Muscle of arm (tissue), 12 donors: ENCODE measurements around the gene PIEZO2. TPM values are rescaled to one million over a fixed set of nuclear protein-coding genes. Genes with fewer than 3 reads are reported as not detected.

ENCODE experiments used
- DNase-seq: peaks from one replicate; pipeline ENCODE4 v3.0.0-alpha.2; 2013
- polyA plus RNA-seq, 12 donors: library from polyadenylated mRNA; unstranded; fragments of 120-200 nt; gene quantifications; one replicate each; pipeline ENCODE4 v1.2.1, GENCODE V29; 2013; ENCODE audit not compliant: insufficient read length in 12 of 12

The PIEZO2 gene
- polyA plus RNA-seq, 12 donors, result 20.7 to 71.2 (median 30.9) TPM; not detected in 1

GRCh38 chr18:10791169-10791831 lies 358.1 kb downstream of the PIEZO2 start:
- DNase-seq, result no peak

DNA sequence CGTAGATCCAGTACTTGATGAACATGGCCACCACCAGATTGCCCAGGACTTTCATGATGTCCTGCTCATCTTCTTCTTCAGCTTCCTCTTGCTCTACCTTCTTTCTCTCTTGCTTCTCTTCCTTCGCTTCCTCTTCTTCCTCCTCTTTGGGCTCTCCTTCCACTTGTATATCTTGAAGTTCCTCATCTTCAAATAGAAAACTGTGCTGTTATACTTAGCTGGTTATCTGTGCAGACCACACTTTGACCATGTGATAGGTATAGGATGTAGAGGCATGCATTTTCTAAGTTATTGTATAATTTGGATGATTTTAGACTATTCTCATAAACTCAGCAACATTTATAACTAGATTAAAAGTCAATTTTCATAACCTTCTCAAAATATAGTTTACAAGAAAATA lies 360.2 kb downstream of the PIEZO2 start:
- DNase-seq, result no peak

- peak; percentile 67 for DNase-seq
These were observed 362.0 kb downstream of the PIEZO2 start for GRCh38 chr18:10787293-10787901.

GRCh38 chr18:10785798-10786197 lies 363.6 kb downstream of the PIEZO2 start:
- no peak for DNase-seq

GRCh38 chr18:10784596-10785202 lies 364.7 kb downstream of the PIEZO2 start:
- no peak for DNase-seq

DNA sequence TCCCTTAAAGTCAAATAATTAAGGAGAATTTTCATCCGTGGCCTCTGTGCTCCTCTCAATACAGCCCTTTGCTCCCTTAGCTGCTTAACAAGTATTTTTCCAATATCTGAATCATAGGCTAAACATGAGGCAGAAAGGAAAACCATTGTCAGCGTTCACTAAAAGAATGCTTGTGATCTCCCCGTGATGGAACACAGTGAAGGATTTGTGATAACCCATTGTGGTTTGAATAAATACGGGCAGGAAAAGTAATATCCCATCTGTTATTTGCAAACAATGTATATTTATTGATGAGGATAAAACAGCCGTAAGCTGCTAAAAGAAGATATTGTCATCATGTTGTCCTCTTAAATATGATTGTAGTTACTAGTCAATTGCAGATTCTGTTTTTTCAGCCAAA lies 365.4 kb downstream of the PIEZO2 start:
- DNase-seq, result no peak

GRCh38 chr18:10776493-10776892 lies 372.9 kb downstream of the PIEZO2 start:
- DNase-seq, result peak; percentile 49

DNA sequence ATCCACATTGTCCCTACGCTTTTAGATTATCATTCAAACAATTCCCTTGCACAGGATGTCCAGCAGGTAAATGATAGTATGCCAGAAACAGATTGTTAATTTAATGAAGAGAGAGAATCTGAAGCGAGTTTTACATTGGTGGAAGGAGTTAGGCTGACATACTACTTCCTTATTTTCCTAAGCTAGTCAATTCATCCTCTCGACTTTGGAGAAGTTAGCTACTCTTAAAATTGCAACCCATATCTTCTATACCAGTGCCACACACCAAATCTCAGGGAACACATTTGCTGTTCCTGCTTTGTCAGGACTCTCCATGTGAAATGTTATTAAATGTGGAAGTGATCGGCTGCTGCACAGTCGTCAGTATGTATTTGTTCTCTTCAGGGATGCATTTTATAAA lies 374.3 kb downstream of the PIEZO2 start:
- DNase-seq, result no peak

DNA sequence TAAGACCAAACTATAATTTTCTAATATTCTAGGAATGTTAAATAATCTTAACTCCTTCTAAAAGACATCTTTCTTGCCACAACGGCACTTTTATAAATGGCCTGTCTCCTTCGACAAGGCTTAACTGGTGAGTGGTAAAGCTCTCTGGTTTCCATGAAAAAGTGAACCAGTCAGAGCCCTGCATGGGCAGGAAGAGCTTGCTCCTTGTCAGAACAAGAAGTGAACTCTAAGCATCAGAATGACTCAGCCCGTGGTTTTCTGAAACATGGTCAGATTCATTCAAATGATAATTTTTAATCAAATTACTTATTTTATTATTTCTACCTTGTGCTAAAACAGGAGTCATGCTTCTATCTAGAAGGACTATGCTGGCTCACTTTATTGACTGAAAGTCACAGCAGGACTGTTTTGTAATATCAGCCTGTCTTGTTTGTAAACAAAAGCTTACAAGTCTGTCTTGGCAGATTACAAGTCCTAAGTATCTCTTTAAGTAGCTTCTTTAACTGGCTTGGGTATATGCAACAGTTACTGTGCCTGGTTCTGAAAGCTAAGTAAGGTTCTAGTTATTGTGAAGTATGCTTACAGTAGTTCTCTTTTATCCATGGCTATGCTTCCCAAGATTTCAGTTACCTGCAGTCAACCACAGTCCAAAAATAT lies 378.2 kb downstream of the PIEZO2 start:
- DNase-seq, result no peak

DNA sequence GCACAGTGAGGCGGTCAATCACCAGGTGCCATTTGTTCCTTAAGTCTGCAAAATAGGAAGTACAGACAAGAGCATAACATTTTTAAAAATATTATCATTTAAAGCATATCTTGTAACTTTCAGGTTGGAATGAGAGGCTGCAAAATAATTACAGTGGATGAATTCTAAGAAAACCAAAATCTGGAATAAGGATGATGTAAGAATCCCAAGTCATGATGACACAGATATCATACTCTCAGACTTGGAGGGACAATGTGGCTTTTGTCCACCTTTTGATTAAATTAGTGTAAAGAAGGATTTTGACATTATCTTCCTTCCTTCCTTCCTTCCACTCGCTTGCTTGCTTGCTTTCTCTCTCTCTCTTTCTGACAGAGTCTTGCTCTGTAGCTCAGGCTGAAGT lies 379.1 kb downstream of the PIEZO2 start:
- DNase-seq, result no peak

GRCh38 chr18:10768221-10768620 lies 381.1 kb downstream of the PIEZO2 start:
- DNase-seq, result no peak

DNA sequence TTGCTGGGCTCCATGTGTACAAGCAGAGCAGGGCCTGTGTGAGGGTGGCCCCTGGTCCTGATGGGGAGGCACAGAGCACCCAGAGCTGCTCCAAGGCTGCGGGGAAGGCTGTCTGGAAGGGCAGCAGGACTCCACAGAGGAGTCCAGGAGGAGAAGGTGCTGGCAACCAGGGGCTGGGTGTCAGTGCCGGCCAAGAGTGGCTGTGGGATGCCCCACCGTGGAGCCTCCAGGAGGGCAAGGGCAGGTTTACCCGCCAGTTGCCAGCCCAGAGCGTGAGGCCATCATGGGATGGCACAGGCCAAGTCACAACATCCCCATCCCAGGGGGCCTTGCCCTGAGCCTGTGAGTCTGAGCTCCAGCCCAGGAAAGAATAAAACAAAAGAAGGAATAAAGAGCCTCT lies 381.7 kb downstream of the PIEZO2 start:
- no peak for DNase-seq

GRCh38 chr18:10760986-10761385 lies 388.4 kb downstream of the PIEZO2 start:
- no peak for DNase-seq

DNA sequence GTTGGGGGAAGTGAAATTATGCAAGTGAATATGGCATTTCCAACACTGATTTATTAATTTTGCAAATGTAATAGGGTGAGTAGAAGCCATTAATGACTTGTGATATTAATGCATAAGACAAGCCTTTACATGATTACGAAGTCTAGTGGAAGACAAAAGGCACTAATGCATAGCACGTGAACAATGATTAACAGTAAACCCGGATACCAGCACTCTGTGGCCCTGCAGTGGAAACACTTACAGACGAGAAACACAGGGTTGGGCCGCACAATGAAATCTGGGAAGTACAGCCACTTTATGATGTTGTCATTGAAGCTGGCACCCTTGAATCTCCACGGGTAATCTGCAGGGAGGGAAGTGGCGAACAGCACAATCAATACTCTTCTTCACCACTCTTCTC lies 390.1 kb downstream of the PIEZO2 start:
- no peak for DNase-seq

DNA sequence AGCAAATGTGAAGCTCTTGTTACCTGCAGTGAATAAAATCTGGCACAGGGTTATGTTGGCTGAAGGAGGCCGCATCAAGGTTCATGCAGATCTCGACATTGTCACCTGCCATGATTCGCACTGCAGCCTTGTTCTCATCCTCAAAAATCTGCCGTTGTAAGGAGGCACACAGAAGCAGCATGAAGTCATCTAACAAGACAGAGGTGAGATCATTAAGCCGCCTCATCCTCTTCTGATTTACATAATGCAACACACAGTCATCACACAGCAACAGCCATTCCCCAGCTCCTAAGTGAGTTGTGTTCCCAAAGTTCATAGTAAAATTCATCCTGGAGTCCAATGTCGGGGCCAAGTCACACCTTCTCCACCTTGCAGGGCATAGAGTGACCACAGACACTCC lies 391.4 kb downstream of the PIEZO2 start:
- DNase-seq, result no peak

- no peak for DNase-seq
These were observed 392.0 kb downstream of the PIEZO2 start for GRCh38 chr18:10757349-10757748.

DNA sequence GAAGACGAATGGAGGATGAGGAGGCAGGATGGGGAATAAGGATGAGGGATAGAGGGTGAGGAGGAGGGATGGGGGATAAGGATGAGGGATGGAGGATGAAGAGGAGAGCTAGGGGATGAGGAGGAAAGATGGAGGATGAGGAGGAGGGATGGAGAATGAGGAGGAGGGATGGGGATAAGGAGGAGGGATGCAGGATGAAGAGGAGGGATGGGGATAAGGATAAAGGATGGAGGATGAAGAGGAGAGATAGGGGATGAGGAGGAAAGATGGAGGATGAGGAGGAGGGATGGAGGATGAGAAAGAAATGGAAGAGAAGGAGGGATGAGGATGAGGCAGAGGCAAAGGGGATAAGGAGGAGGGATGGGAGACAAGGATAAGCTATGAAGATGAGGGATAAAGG lies 393.5 kb downstream of the PIEZO2 start:
- no peak for DNase-seq

GRCh38 chr18:10754128-10754527 lies 395.2 kb downstream of the PIEZO2 start:
- DNase-seq, result no peak

DNA sequence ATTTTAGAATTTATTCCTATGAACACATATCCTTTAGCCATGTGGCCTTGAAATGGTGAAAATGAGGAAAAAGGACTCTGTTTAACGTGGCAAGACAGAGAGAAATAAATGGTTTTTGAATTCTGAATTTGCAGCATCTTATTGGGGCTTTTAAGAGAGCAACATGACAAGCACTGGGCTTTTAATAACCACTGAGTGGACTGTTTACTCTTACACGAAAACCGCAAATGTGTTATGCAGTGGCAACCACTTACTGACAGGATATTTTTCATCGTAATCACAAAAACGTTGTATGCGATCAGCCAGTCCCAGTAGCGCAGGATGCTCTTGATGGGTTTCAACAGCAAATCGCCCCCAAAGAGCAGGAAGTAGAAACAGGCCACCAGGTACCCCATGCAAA lies 397.0 kb downstream of the PIEZO2 start:
- no peak for DNase-seq

- no peak for DNase-seq
These were observed 397.7 kb downstream of the PIEZO2 start for GRCh38 chr18:10751653-10752052.

DNA sequence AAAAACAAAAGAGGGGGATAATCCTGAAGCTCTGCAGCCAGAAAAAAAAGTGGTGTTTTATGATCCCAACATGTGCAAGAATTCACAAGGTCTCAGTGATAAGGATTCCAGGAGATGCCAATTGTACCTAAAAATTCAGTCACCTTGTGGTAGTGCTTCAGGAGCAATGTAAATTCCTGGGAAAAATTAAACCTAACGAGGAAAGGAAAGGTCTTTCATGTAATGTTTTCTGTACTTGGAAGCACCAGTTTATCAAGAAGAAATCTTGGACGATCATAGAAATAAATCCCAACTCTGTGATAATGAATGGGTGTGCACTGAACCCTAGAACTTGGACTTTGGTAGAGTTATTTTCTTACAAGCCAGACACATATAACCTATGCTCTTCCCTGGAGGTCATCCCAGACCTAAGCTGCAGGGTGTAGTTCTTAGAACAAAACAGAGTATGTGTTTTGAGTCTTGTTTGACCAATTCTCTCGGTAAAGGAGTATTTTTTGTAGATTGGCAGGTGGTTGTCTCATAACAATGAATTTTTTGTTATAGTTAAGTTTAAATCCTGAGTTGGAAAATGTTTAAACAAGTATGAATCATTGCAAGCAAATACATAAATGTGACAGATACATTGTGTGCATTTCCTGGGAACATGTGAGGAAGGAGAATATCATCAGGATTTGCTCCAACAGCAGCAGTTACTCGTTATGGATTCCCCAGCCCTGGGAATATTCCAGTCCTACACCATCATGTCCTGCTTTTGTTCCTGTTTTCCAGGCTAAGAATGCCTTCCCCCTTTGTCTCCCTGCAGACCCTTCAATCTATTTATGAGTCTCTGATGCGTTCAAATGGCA lies 399.0 kb downstream of the PIEZO2 start:
- DNase-seq, result peak; percentile 43

DNA sequence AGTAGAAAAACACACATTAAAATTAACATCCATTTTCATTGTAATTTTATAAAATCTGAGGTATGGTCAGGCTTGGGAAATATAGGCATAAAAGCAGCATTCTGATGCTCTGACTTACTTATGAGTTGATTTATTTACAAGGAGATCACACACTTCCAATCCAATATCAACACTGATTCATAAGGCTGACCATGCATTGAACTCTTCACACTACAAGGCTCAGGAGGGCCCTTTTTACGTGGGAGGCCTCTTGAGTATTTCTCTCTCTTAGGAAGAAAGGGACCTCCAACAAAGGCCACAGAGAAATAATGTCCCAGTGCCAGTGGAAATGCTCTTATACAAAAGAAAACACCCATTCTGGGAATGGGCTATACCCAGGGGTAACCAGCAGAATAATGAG lies 400.7 kb downstream of the PIEZO2 start:
- DNase-seq, result no peak
